Gastrocnemius medialis (tissue), 4 donors: ENCODE measurements around the gene SLC39A5.

Experiments
- CTCF ChIP-seq, 5 experiments: fragments of 450-650 bp in 3 of 5; fragments of 200-600 bp in 2 of 5; sonication (generic) in 2 of 5; IDR thresholded peaks in 4 of 5; conservative IDR thresholded peaks in 1 of 5; 1 replicate in 4 of 5; 2 replicates in 1 of 5; pipeline ENCODE4 v1.5.1; 2016 to 2019; ENCODE audit warnings: antibody characterized with exemption in 5 of 5, mild to moderate bottlenecking in 3 of 5, moderate library complexity in 3 of 5
- POLR2A ChIP-seq, 2 donors: fragments of 450-650 bp; IDR thresholded peaks; one replicate each; pipeline ENCODE4 v1.6.1; 2017; ENCODE audit warnings: antibody characterized with exemption in 2 of 2, mild to moderate bottlenecking in 2 of 2, moderate library complexity in 2 of 2

DNA sequence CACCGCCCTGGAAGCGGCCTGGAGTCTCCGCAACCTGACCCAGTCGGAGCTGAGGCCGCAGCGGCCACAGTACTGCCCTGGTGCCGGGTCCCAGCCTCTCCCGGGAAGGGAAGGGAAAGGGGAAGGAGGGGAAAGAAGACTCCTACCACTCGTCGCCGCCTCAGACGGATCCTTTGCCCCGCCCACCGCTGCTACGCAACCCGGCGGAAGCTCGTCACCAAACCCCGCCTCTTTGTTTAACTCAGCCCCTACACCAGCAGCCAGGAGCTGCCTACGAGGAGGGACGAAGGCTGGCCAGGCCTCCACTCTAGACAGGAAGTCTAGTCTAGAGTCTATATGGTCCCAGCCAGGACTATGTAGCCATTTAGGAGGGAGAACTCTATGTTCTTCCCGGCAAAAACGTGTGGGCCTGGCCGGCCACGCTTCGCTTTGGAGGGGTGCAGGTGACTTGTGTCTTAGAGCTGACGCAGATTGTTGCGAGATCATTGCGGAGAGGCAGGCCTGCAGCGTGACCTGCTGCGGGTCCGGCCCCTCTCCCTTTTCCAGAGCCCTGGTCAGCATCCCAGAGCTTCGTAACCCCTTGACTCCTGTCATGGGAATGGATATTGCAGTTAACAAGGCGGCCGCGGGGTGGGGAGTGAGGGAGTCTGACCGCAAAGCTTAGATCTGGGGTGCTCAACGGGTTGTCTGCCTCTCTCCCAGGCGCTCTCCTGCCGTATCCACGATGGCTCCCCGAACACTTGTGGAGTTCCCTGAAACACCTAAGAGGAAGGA lies 7.9 kb upstream of the SLC39A5 start, which contains the start of gene RNF41:
- TF ChIP-seq CTCF (IDR thresholded peaks at IDR 0.05 in 4 of 5, conservative IDR thresholded peaks at IDR 0.05 in 1 of 5): peak in 2 of 5 experiments; percentile 15 to 32
- peak; percentile 95 for TF ChIP-seq POLR2A (IDR thresholded peaks at IDR 0.05)
